ENCODE measurements around the gene CCNJ. TPM values are rescaled to one million over a fixed set of nuclear protein-coding genes. Genes with fewer than 3 reads are reported as not detected.

Gene CCNJ
- total and polyA plus RNA-seq, 2 of the 13 experiments (the other 11 are each of a cell fraction or from before 2014, with no cell fraction given): 14.1 to 21.5 TPM

- TF ChIP-seq PRDM10 (CRISPR knock-in tag; IDR thresholded peaks at IDR 0.05; ENCODE audit: low read depth) (no peak), ZNF614 (CRISPR knock-in tag; IDR thresholded peaks at IDR 0.05; ENCODE audit: borderline replicate concordance) (peak; percentile 17; the same call in 1 of the 2 replicates), ZNF121 (CRISPR knock-in tag; IDR thresholded peaks at IDR 0.05) (no peak), PITX1 (CRISPR knock-in tag; IDR thresholded peaks at IDR 0.05) (no peak), ZBTB37 (CRISPR knock-in tag; IDR thresholded peaks at IDR 0.05) (no peak), RAD21 (CRISPR knock-in tag; IDR thresholded peaks at IDR 0.05) (peak; percentile 54), PPARG (CRISPR knock-in tag; conservative IDR thresholded peaks at IDR 0.05) (no peak), RFXAP (CRISPR knock-in tag; IDR thresholded peaks at IDR 0.05; ENCODE audit: borderline replicate concordance) (peak; percentile 93; the same call in 1 of the 2 replicates), E2F5 (CRISPR knock-in tag; conservative IDR thresholded peaks at IDR 0.05) (peak; percentile 74; the same call in 1 of the 2 replicates), TOE1 (CRISPR knock-in tag; IDR thresholded peaks at IDR 0.05) (no peak), PBX2 (CRISPR knock-in tag; IDR thresholded peaks at IDR 0.05) (no peak), GFI1 (CRISPR knock-in tag; IDR thresholded peaks at IDR 0.05; ENCODE audit: borderline replicate concordance) (no peak; the same call in 1 of the 2 replicates), SAFB2 (CRISPR knock-in tag; IDR thresholded peaks at IDR 0.05; ENCODE audit: borderline replicate concordance, low read depth) (peak; percentile 39; the same call in 1 of the 2 replicates), ZBTB3 (CRISPR knock-in tag; IDR thresholded peaks at IDR 0.05; ENCODE audit: borderline replicate concordance, low read depth) (no peak), ZNF124 (CRISPR knock-in tag; IDR thresholded peaks at IDR 0.05) (no peak), ZNF337 (CRISPR knock-in tag; IDR thresholded peaks at IDR 0.05; ENCODE audit: borderline replicate concordance, low read depth) (no peak), CHD4 (IDR thresholded peaks at IDR 0.05; ENCODE audit: borderline replicate concordance, low read length) (no peak), NFRKB (IDR thresholded peaks at IDR 0.05) (no peak), GTF3A (CRISPR knock-in tag; conservative IDR thresholded peaks at IDR 0.05) (no peak), ISX (CRISPR knock-in tag; conservative IDR thresholded peaks at IDR 0.05) (no peak), NR2F2 (IDR thresholded peaks at IDR 0.05; ENCODE audit: borderline replicate concordance, low read depth) (no peak)
Observed at GRCh38 chr10:96043033-96043892, at the start of gene CCNJ (continued).

All from HepG2 (cell line).